Measurements from ENCODE around the gene LSM14A.

DNA sequence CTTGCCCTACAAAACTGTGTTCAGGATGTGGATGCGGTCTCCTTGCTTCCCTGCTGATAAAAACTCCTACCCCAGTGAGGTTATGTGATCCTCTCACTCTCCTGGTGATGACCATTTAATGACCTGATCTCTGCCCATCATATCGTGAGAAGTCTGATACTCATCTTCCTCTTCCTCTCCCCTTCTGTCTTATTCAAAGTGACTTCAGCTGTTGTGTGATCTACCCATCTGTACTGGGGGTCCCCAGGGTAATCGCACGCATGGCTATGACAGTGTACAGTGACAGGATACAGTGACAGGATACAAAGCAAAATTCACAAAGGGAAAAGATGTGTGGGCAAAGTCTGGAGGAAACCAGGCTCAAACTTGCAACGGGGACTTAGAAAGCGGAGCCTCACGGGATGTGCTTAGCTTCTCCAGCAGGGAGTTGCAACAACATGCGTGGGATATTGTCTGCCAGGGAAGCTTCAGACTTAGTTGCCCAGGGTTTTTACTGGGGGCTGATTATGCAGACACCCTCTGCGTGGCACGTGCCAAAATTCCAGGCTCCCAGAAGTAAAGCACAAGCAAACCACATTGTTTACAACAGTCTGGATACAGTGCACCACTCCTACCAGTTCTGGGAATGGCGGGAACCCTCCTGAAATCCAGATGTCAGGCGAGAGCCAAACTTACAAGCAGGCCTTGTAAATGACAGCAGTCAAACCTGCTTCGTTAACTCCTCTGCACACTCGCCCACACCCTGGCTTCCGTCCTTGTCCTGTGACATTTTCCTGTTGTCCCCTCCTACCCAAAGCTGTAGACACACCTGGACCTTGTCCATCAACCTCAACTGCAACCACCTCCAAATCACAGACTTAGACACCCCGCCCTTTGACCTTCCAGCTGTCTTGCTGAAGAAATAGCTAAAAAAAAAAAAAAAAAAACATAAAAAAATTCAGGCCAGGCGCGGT lies 64.0 kb downstream of the LSM14A start:
- TF ChIP-seq, protein P1, sequence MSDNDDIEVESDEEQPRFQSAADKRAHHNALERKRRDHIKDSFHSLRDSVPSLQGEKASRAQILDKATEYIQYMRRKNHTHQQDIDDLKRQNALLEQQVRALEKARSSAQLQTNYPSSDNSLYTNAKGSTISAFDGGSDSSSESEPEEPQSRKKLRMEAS (CRISPR knock-in tag; IDR thresholded peaks at IDR 0.05): no peak
- TF ChIP-seq, protein P2, sequence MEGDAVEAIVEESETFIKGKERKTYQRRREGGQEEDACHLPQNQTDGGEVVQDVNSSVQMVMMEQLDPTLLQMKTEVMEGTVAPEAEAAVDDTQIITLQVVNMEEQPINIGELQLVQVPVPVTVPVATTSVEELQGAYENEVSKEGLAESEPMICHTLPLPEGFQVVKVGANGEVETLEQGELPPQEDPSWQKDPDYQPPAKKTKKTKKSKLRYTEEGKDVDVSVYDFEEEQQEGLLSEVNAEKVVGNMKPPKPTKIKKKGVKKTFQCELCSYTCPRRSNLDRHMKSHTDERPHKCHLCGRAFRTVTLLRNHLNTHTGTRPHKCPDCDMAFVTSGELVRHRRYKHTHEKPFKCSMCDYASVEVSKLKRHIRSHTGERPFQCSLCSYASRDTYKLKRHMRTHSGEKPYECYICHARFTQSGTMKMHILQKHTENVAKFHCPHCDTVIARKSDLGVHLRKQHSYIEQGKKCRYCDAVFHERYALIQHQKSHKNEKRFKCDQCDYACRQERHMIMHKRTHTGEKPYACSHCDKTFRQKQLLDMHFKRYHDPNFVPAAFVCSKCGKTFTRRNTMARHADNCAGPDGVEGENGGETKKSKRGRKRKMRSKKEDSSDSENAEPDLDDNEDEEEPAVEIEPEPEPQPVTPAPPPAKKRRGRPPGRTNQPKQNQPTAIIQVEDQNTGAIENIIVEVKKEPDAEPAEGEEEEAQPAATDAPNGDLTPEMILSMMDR (IDR thresholded peaks at IDR 0.05): no peak
- no peak for TF ChIP-seq NR3C1 (CRISPR knock-in tag; conservative IDR thresholded peaks at IDR 0.05; ENCODE audit: low read depth)
- TF ChIP-seq ZNF425 (CRISPR knock-in tag; conservative IDR thresholded peaks at IDR 0.05): no peak
- no peak for TF ChIP-seq CREM (CRISPR knock-in tag; IDR thresholded peaks at IDR 0.05)
- no peak for TF ChIP-seq TCF7 (CRISPR knock-in tag; IDR thresholded peaks at IDR 0.05; ENCODE audit: low read depth)
- no peak for TF ChIP-seq NR2C2 (CRISPR knock-in tag; IDR thresholded peaks at IDR 0.05)
- no peak for TF ChIP-seq ZBTB21 (CRISPR knock-in tag; IDR thresholded peaks at IDR 0.05; ENCODE audit: borderline replicate concordance)
- TF ChIP-seq, protein P3, sequence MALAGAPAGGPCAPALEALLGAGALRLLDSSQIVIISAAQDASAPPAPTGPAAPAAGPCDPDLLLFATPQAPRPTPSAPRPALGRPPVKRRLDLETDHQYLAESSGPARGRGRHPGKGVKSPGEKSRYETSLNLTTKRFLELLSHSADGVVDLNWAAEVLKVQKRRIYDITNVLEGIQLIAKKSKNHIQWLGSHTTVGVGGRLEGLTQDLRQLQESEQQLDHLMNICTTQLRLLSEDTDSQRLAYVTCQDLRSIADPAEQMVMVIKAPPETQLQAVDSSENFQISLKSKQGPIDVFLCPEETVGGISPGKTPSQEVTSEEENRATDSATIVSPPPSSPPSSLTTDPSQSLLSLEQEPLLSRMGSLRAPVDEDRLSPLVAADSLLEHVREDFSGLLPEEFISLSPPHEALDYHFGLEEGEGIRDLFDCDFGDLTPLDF (CRISPR knock-in tag; IDR thresholded peaks at IDR 0.05): no peak
- no peak for TF ChIP-seq EMX1 (CRISPR knock-in tag; IDR thresholded peaks at IDR 0.05)
- no peak for TF ChIP-seq ETV6 (CRISPR knock-in tag; IDR thresholded peaks at IDR 0.05)
- TF ChIP-seq TP53 (CRISPR knock-in tag; IDR thresholded peaks at IDR 0.05): no peak
